Measurements from ENCODE around the gene PPP1R9B.

The PPP1R9B gene

DNA sequence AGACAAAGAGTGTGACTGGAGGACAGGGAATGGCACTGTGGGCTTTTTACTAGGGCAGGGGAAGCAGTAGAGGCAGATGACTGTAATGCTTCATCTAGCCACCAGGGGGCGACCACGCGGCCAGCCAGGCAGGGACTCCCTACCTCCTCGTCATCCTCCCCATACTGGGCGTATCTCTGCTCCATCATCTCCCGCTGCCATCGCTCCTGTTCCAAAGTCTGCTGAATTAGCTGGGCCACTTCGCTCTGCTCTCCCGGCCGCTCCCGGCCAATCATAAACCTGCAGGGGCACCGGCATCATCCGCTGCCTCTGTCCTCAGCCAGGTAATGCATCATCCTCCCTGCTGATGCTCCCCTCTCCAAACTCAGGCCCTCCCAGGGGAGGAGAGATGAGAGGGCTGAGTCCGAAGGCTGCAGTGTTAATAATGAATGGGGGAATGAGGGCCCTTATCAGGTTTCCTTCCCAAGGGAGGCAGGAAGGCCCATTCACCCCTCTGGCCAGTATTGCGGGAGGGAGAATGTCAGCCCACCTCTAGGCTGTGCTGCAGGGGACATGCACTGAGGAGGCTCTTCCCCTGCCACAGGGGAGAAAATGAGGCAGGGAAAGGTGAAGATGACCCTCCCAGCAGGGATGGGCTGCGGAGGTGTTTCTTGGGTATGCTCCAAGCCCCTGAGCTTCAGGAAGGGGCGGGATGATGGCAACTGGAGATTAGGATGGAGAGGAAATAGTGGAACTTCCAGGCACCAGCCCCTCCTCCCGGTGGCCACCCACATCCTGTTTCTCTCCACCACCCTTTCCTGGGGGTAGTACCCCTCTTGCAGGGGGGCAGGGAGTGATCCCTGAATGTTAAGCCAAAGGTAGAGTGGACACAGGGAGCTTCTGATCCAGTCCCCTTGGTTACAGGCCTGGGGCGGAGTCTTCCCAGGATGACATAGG, 10.3 kb downstream of the PPP1R9B start:
- Histone ChIP-seq H3K79me2 (ENCODE audit: low read length) (peaks cover 83% of the 10 kb centered on the region), H3K9ac (ENCODE audit: low read length) (no peak overlapping the region)

DNA sequence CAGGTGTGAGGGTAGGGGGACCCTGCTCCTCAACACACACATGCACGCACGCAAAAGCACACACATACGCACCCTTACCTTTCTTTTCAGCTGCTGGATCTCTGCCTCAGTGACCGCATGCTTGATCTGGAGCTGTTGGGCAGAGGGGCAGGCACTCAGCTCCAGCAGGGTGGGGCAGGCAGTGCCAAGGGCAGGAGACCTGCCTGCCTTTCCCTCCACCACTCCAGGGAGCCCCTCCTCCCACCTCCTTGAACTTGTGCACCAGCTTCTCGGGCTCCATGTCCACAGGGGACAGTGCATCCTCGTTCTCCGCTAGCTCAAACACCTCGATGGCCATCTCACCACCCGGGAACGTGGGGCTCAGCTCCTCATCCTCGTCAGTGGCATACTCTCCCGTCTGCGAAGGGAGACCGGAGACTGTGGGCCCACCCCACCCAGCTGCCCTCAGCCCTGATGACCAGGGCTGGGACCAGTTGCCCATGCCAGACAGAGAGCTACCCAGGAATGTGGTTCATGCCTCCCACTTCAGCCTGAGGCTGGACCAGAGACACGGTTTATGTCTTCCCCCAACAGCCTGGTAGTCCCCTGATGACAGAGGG, 11.2 kb downstream of the PPP1R9B start:
- no peak for TF ChIP-seq EZH2phosphoT487 (IDR thresholded peaks at IDR 0.05; ENCODE audit: low read depth)
- TF ChIP-seq, protein P1, sequence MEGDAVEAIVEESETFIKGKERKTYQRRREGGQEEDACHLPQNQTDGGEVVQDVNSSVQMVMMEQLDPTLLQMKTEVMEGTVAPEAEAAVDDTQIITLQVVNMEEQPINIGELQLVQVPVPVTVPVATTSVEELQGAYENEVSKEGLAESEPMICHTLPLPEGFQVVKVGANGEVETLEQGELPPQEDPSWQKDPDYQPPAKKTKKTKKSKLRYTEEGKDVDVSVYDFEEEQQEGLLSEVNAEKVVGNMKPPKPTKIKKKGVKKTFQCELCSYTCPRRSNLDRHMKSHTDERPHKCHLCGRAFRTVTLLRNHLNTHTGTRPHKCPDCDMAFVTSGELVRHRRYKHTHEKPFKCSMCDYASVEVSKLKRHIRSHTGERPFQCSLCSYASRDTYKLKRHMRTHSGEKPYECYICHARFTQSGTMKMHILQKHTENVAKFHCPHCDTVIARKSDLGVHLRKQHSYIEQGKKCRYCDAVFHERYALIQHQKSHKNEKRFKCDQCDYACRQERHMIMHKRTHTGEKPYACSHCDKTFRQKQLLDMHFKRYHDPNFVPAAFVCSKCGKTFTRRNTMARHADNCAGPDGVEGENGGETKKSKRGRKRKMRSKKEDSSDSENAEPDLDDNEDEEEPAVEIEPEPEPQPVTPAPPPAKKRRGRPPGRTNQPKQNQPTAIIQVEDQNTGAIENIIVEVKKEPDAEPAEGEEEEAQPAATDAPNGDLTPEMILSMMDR (IDR thresholded peaks at IDR 0.05; ENCODE audit: low read depth, low read length) = no peak
- Histone ChIP-seq H3K9ac (ENCODE audit: low read length) (no peak overlapping the region), H2AFZ (ENCODE audit: low read depth, low read length) (no peak overlapping the region), H3K9me3 (ENCODE audit: insufficient read depth, low read length) (no peaks in the 10 kb centered on the region), H3K36me3 (replicated peaks; ENCODE audit: low read depth, low read length) (peaks cover 91% of the 10 kb centered on the region), H3K79me2 (ENCODE audit: low read length) (peaks cover 74% of the 10 kb centered on the region), H3K4me2 (ENCODE audit: low read length) (no peak overlapping the region), H3K4me1 (ENCODE audit: low read length) (peaks cover 55% of the 10 kb centered on the region), H3K27me3 (ENCODE audit: low read depth, low read length) (no peaks in the 10 kb centered on the region), H3K27ac (ENCODE audit: low read length) (peak overlapping the region; percentile 59), H4K20me1 (ENCODE audit: insufficient read depth, low read length) (peaks cover 97% of the 10 kb centered on the region), H3K4me3 (ENCODE audit: low read length) (no peak overlapping the region)

More for the DNA sequence above, 10.3 kb downstream of the PPP1R9B start:
- no peaks in the 10 kb centered on the region for H3K27me3 ChIP-seq (ENCODE audit: low read depth, low read length)
- H3K36me3 ChIP-seq (replicated peaks; ENCODE audit: low read depth, low read length) = peaks cover 93% of the 10 kb centered on the region
- no peak overlapping the region for H3K4me3 ChIP-seq (ENCODE audit: low read length)
- H3K4me2 ChIP-seq (ENCODE audit: low read length) = no peak overlapping the region
- H4K20me1 ChIP-seq (ENCODE audit: insufficient read depth, low read length) = peaks cover 99% of the 10 kb centered on the region
- H3K4me1 ChIP-seq (ENCODE audit: low read length) = peaks cover 65% of the 10 kb centered on the region
- TF ChIP-seq, protein P1 (IDR thresholded peaks at IDR 0.05; ENCODE audit: low read depth, low read length) = peak; percentile 73
- TF ChIP-seq EZH2phosphoT487 (IDR thresholded peaks at IDR 0.05; ENCODE audit: low read depth) = no peak
- H2AFZ ChIP-seq (ENCODE audit: low read depth, low read length) = no peak overlapping the region
- no peaks in the 10 kb centered on the region for H3K9me3 ChIP-seq (ENCODE audit: insufficient read depth, low read length)
- peak overlapping the region; percentile 59 for H3K27ac ChIP-seq (ENCODE audit: low read length)

DNA sequence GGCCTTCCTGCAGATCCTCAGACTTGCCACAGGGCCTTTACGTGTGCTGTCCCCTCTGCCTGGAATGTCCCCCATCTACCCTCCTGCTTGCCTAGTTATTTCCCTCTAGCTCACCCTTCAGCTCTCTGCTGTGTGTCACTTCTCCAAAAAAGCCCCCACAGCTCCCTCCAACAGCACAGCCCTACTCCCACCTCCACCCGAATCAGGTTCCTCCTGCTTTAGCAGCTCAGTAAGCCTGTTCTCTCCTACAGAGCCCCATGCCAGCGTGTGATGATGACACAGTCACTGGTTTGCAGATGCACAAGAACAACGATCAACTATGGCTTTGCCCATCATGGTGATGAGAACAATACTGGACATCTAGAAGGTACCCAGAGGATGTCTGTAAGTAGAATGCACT, 13.4 kb downstream of the PPP1R9B start:
- no peak overlapping the region for H3K9ac ChIP-seq (ENCODE audit: low read length)
- peaks cover 81% of the 10 kb centered on the region for H3K36me3 ChIP-seq (replicated peaks; ENCODE audit: low read depth, low read length)
- H3K4me1 ChIP-seq (ENCODE audit: low read length) = peaks cover 35% of the 10 kb centered on the region

More for the DNA sequence above, 13.4 kb downstream of the PPP1R9B start:
- Histone ChIP-seq H3K79me2 (ENCODE audit: low read length) (peaks cover 51% of the 10 kb centered on the region), H2AFZ (ENCODE audit: low read depth, low read length) (no peak overlapping the region), H3K4me2 (ENCODE audit: low read length) (no peak overlapping the region), H3K9me3 (ENCODE audit: insufficient read depth, low read length) (no peaks in the 10 kb centered on the region), H3K4me3 (ENCODE audit: low read length) (no peak overlapping the region), H4K20me1 (ENCODE audit: insufficient read depth, low read length) (peaks cover 96% of the 10 kb centered on the region), H3K27me3 (ENCODE audit: low read depth, low read length) (no peaks in the 10 kb centered on the region), H3K27ac (ENCODE audit: low read length) (0 out of 2 replicates have a peak overlapping the region, but pooled peaks have one; percentile 2)
- TF ChIP-seq, protein P1 (IDR thresholded peaks at IDR 0.05; ENCODE audit: low read depth, low read length) = no peak
- no peak for TF ChIP-seq EZH2phosphoT487 (IDR thresholded peaks at IDR 0.05; ENCODE audit: low read depth)

Data from OCI-LY3 (cell line).